ENCODE data around the gene PGPEP1. TPM values are rescaled to one million over a fixed set of nuclear protein-coding genes. Genes with fewer than 3 reads are reported as not detected.
"Not testable (repeated sequence)": the region's sequence is repeated elsewhere in the genome, so short reads cannot be mapped to it uniquely, and the experiment has no call there.

PGPEP1 gene
- total RNA-seq, 2 donors from 2014 or later: 7.7 to 9.0 TPM

- Mint-ChIP-seq H3K4me3 (no peak overlapping the region), H3K9me3 (peaks cover 5% of the 10 kb centered on the region), H3K4me1 (no peaks in the 10 kb centered on the region), H3K27ac (no peak overlapping the region), H3K36me3 (ENCODE audit: low read depth) (peaks cover 14% of the 10 kb centered on the region), H3K27me3 (ENCODE audit: insufficient read depth) (no peaks in the 10 kb centered on the region)
- Histone ChIP-seq H3K27me3 (ENCODE audit: control insufficient read depth, insufficient read depth, low read length, poor library complexity, severe bottlenecking) (no peaks in the 10 kb centered on the region), H3K9me3 (ENCODE audit: control insufficient read depth, low read length) (peaks cover 8% of the 10 kb centered on the region), H3K9ac (ENCODE audit: extremely low read depth, low read length, poor library complexity, severe bottlenecking) (no peak overlapping the region), H3K36me3 (ENCODE audit: control insufficient read depth, insufficient read depth, low read length) (peaks cover 18% of the 10 kb centered on the region), H3K27ac (ENCODE audit: low read depth, low read length) (no peak overlapping the region), H3K4me1 (ENCODE audit: control insufficient read depth, insufficient read depth, low read length) (no peaks in the 10 kb centered on the region), H3K4me3 (ENCODE audit: low read length) (no peak overlapping the region)
- no peak for TF ChIP-seq CTCF (conservative IDR thresholded peaks at IDR 0.05)
- 88 to 92% methylated on average over 7 to 8 of the region's 8 CpGs for WGBS, 2 experiments (ENCODE audit: insufficient coverage in 1 of 2, insufficient read length in 1 of 2)
- no peak for DNase-seq
Measured at GRCh38 chr19:18353378-18354005, 13.1 kb downstream of the PGPEP1 start.

- not testable (repeated sequence) for H3K27ac ChIP-seq (ENCODE audit: low read depth, low read length); H3K9me3 ChIP-seq (ENCODE audit: control insufficient read depth, low read length); H3K9me3 Mint-ChIP-seq; H3K4me1 ChIP-seq (ENCODE audit: control insufficient read depth, insufficient read depth, low read length); H3K27me3 ChIP-seq (ENCODE audit: control insufficient read depth, insufficient read depth, low read length, poor library complexity, severe bottlenecking); H3K4me1 Mint-ChIP-seq; DNase-seq; H3K27ac Mint-ChIP-seq; H3K4me3 Mint-ChIP-seq; H3K9ac ChIP-seq (ENCODE audit: extremely low read depth, low read length, poor library complexity, severe bottlenecking); H3K27me3 Mint-ChIP-seq (ENCODE audit: insufficient read depth); H3K4me3 ChIP-seq (ENCODE audit: low read length)
- peaks cover 18% of the 10 kb centered on the region for H3K36me3 ChIP-seq (ENCODE audit: control insufficient read depth, insufficient read depth, low read length)
- H3K36me3 Mint-ChIP-seq (ENCODE audit: low read depth): peaks cover 22% of the 10 kb centered on the region
- whole genome bisulfite sequencing, 2 experiments (ENCODE audit: insufficient coverage in 1 of 2, insufficient read length in 1 of 2): 95 to 98% methylated on average over 3 to 4 of the region's 7 CpGs
Measured at GRCh38 chr19:18354743-18355142, 14.3 kb downstream of the PGPEP1 start.

- H3K27ac Mint-ChIP-seq: no peak overlapping the region
- DNase-seq: no peak
- Histone ChIP-seq H3K4me1 (ENCODE audit: control insufficient read depth, insufficient read depth, low read length) (no peaks in the 10 kb centered on the region), H3K27ac (ENCODE audit: low read depth, low read length) (no peak overlapping the region), H3K9me3 (ENCODE audit: control insufficient read depth, low read length) (peaks cover 8% of the 10 kb centered on the region), H3K9ac (ENCODE audit: extremely low read depth, low read length, poor library complexity, severe bottlenecking) (no peak overlapping the region), H3K36me3 (ENCODE audit: control insufficient read depth, insufficient read depth, low read length) (peaks cover 18% of the 10 kb centered on the region), H3K4me3 (ENCODE audit: low read length) (no peak overlapping the region), H3K27me3 (ENCODE audit: control insufficient read depth, insufficient read depth, low read length, poor library complexity, severe bottlenecking) (no peaks in the 10 kb centered on the region)
- no peaks in the 10 kb centered on the region for H3K27me3 Mint-ChIP-seq (ENCODE audit: insufficient read depth)
- no peaks in the 10 kb centered on the region for H3K4me1 Mint-ChIP-seq
- H3K36me3 Mint-ChIP-seq (ENCODE audit: low read depth): peaks cover 23% of the 10 kb centered on the region
- no peak for TF ChIP-seq CTCF (conservative IDR thresholded peaks at IDR 0.05)
- no peak overlapping the region for H3K4me3 Mint-ChIP-seq
- H3K9me3 Mint-ChIP-seq: peaks cover 5% of the 10 kb centered on the region
- WGBS, 2 experiments (ENCODE audit: insufficient coverage in 1 of 2, insufficient read length in 1 of 2): 91 to 100% methylated on average over 2 to 3 of the region's 3 CpGs
Measured at GRCh38 chr19:18357041-18357440, 16.6 kb downstream of the PGPEP1 start.

GRCh38 chr19:18361646-18362045 is 21.2 kb downstream of the PGPEP1 start:
- 96 to 97% methylated on average over 8 of the region's 8 CpGs for WGBS, 2 experiments (ENCODE audit: insufficient coverage in 1 of 2, insufficient read length in 1 of 2)
- H3K36me3 Mint-ChIP-seq (ENCODE audit: low read depth): peaks cover 29% of the 10 kb centered on the region

More at GRCh38 chr19:18361646-18362045, 21.2 kb downstream of the PGPEP1 start:
- Histone ChIP-seq H3K4me3 (ENCODE audit: low read length) (no peak overlapping the region), H3K27ac (ENCODE audit: low read depth, low read length) (no peak overlapping the region), H3K4me1 (ENCODE audit: control insufficient read depth, insufficient read depth, low read length) (no peaks in the 10 kb centered on the region), H3K36me3 (ENCODE audit: control insufficient read depth, insufficient read depth, low read length) (peaks cover 14% of the 10 kb centered on the region), H3K9me3 (ENCODE audit: control insufficient read depth, low read length) (peaks cover 8% of the 10 kb centered on the region), H3K27me3 (ENCODE audit: control insufficient read depth, insufficient read depth, low read length, poor library complexity, severe bottlenecking) (no peaks in the 10 kb centered on the region), H3K9ac (ENCODE audit: extremely low read depth, low read length, poor library complexity, severe bottlenecking) (no peak overlapping the region)
- no peak overlapping the region for H3K4me3 Mint-ChIP-seq
- no peak for TF ChIP-seq CTCF (conservative IDR thresholded peaks at IDR 0.05)
- DNase-seq: no peak
- H3K27me3 Mint-ChIP-seq (ENCODE audit: insufficient read depth): no peaks in the 10 kb centered on the region
- H3K9me3 Mint-ChIP-seq: peaks cover 5% of the 10 kb centered on the region
- peaks cover 5% of the 10 kb centered on the region for H3K4me1 Mint-ChIP-seq
- no peak overlapping the region for H3K27ac Mint-ChIP-seq

Measured in endodermal cell (in vitro differentiated cells).